Renal pelvis (tissue), 4 donors: ENCODE results near the gene NWD2. TPM values are rescaled to one million over a fixed set of nuclear protein-coding genes. Genes with fewer than 3 reads are reported as not detected.
"Not testable (repeated sequence)": the region's sequence is repeated elsewhere in the genome, so short reads cannot be mapped to it uniquely, and the experiment has no call there.

ENCODE experiments used
- DNase-seq: peaks from one replicate; pipeline ENCODE4 v3.0.0-alpha.2; 2013
- polyA plus RNA-seq, 3 donors: library from polyadenylated mRNA; unstranded; fragments of 120-200 nt; gene quantifications; one replicate each; pipeline ENCODE4 v1.2.1, GENCODE V29; 2013; ENCODE audit not compliant: insufficient read length in 3 of 3

The NWD2 gene
- polyA plus RNA-seq, 3 donors: 0.20 to 0.31 (median 0.21) TPM

DNA sequence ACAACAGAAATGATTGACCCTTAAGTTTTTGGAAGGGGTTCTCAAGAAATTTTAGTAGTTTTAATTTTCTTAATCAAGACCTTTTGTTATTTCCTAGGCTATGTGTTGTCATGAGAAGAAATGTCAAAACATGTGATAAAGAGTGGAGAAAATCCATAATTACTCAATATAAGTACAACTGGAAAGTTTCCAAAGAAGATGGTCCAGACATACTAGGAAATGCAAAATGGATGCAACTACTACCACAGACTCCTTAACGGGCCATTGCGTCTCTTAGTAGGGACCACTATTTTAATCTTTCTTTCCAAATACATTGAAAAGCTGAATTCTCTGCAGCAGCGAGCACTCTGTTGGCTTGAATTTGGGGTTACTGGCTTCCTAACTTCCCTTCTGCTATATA lies 148.8 kb downstream of the NWD2 start:
- no peak for DNase-seq

- DNase-seq: no peak
Observed at GRCh38 chr4:37393889-37394288, 149.3 kb downstream of the NWD2 start.

GRCh38 chr4:37397505-37397904 lies 153.0 kb downstream of the NWD2 start:
- no peak for DNase-seq

- DNase-seq: no peak
Observed at GRCh38 chr4:37400241-37400881, 155.8 kb downstream of the NWD2 start.

DNA sequence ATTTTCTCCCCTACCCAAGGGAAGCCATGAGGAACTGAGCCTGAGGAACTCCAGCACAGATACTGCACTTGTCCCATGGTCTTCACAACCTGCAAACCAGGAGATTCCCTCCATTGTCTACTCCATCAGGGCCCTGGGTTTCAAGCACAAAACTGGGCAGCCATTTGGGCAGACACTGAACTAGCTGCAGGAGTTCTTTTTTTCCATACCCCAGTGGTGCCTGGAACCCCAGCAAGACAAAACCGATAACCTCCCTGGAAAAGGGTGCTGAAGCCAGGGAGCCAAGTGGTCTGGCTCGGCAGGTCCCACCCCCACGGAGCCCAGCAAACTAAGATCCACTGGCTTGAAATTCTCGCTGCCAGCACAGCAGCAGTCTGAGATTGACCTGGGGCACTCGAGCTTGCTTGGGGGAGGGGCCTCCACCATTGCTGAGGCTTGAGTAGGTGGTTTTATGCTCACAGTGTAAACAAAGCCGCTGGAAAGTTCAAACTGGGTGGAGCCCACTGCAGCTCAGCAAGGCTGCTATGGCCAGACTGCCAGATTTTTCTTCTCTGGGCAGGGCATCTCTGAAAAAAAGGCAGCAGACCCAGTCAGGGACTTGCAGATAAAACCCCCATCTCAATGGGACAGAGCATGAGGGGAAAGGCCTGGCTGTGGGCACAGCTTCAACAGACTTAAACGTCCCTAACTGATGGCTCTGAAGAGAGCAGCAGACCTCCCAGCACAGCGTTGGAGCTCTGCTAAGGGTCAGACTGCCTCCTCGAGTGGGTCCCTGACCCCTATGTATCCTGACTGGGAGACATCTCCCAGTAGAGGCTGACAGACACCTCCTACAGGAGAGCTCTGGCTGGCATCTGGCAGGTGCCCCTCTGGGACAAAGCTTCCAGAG lies 163.6 kb downstream of the NWD2 start:
- DNase-seq: not testable (repeated sequence)

- DNase-seq: not testable (repeated sequence)
Observed at GRCh38 chr4:37413612-37414011, 169.1 kb downstream of the NWD2 start.

- DNase-seq: no peak
Observed at GRCh38 chr4:37415845-37416369, 171.4 kb downstream of the NWD2 start.

DNA sequence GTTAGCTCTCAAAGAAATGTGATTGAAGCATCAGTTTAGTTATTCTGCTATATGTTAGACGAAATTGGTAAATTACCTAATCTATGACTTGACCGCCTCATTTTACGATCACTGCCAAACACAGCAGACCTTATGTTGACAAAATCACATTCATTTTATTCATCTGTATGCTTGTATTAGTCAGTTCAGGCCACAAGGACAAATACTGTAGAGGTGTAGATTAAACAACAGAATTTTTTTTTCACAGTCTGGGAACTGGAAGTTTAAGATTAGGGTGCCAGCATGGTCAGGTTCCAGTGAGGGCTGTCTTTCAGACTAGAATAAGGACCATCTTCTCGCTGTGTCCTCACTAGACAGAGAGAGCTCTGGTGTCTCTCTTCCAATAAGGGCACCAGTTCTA lies 177.1 kb downstream of the NWD2 start:
- no peak for DNase-seq

DNA sequence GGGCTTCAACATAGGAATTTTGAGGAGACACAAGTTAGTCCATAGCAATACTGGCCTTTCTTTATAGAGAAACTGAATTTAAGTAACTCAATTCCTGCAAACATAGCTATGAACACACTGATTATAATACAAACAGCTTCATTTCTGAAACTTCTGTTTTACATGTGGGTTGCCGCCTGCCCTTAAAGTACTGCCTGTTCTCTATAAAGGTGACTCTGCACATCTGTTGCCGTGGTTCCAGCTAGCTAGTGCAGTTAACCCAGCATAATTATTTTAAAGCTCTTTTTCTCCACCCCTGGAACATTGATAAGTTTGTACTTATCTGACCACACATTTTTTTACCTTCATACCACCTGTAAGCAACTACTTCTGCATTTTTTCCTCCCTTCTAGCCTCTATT lies 177.6 kb downstream of the NWD2 start:
- DNase-seq: no peak

GRCh38 chr4:37422638-37423037 lies 178.1 kb downstream of the NWD2 start:
- no peak for DNase-seq

GRCh38 chr4:37423310-37423709 lies 178.8 kb downstream of the NWD2 start:
- no peak for DNase-seq

- no peak for DNase-seq
Observed at GRCh38 chr4:37424753-37425152, 180.2 kb downstream of the NWD2 start.

DNA sequence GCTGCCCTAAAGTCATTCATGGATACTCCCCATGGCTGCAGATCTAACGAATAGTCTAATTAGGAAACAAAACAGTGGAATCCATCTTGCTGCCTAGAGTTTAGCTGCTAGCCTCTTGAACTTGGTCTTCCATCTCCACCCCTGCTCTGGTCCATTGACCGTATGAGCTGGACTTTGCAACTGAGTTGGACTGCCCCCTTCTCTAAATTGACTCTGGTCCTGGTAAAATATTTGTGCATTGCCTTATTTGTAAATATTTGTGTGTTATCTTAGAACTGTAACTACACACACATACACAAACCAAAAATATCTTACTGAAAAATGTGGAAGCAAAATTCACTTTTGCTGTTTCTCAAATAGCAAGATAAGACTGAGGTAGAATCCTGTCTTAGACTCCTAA lies 181.3 kb downstream of the NWD2 start:
- DNase-seq: no peak

- DNase-seq: no peak
Observed at GRCh38 chr4:37427193-37427592, 182.7 kb downstream of the NWD2 start.

- DNase-seq: no peak
Observed at GRCh38 chr4:37429906-37430305, 185.4 kb downstream of the NWD2 start.

DNA sequence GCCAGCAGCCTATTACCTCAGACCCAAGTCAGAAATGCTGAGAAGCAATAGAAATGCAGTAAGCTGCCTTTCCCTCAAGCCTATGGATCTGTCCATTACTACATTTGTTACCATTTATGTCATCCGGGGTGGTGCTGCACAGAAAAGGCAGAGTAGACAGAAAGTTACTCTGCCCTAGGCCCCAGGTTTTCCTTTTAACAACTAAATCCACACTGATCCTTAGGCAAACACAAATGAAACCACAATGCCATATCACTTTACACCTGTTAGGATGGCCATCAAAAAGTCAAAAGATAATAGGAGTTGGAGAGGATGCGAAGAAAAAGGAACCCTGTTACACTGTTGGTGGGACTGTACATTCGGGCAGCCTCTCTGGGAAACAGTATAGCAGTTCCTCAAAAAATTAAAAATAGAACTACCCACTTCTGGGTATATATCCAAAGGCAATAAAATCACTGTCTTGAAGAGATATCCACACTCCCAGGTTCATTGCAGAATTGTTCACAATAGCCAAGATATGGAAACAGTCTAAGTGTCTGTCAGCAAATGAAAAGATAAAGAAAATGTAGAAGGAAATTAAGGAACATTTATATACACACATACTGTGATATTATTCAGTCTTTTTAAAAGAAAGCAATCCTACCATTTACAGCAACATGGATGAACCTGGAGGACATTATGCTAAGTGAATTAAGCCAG lies 186.3 kb downstream of the NWD2 start:
- no peak for DNase-seq

DNA sequence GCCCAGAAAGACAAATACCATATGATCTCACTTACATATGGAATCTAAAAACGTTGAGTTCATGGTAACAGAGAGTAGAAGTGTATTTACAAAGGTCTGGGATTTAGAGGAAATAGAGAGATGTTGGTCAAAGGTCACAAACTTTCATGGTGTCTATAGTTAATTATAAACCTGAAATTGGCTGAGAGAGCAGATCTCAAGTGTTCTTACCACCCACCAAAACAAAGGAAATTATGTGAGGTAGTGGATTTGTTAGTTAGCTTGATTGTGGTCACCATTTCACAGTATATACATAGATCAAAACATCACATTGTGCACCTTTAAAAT lies 186.8 kb downstream of the NWD2 start:
- DNase-seq: no peak

- DNase-seq: no peak
Observed at GRCh38 chr4:37434469-37434868, 189.9 kb downstream of the NWD2 start.

DNA sequence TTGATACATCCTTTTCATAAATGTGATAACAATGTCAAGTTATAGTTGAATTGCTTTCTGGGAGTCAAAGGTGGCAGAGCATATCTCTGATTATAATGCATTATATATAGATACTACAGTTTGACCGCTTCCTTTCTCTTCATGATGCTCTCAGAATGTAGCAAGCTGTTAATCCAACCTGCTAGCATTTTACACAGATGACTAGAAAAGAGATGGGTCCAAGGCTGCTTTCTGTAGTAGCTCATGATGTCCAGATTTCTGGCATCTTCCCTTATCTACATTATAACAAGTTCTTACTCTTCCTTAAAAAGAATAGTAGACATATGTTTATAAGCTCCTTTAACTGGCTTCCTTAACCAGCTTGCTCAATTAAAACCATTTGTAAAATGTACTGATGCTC lies 192.0 kb downstream of the NWD2 start:
- no peak for DNase-seq

- no peak for DNase-seq
Observed at GRCh38 chr4:37437163-37437562, 192.6 kb downstream of the NWD2 start.

DNA sequence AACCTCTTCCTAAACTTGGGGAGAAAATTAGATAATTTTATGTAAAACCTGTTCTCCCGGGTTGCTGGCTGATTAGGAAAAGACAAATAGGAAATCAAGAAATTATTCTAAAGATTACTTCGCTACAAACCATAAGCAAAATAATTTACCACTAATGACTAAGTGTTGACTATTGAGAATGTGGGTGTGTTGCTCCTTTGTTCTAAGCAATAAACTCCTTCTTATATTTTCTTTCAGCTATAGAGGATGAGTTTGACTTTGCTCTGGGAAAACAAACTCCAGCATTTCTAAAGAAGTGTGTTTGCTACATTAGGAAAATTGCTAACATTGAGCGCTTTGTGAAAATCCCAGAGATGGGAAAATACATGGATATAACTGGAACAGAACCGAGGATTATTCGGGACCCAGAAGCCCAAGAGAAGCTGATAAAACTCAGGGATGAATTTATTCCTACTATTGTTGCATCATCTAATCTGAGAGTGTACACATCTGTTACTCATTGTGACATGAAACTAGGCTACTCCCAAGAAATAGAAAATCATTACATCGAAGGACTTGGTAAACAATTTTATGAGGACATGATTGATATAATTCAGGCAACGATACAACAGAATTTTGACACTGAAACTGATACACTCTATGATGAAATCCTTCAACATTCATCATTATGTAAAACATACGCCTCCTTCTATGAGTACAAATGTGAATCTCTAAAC lies 194.2 kb downstream of the NWD2 start:
- no peak for DNase-seq
